Pons (tissue), 1 donor: ENCODE results near the gene LIMS2.

Experiments
- DNase-seq: peaks from one replicate; pipeline ENCODE4 v3.0.0-alpha.2; 2016; ENCODE audit warnings: low spot score

LIMS2 gene

GRCh38 chr2:127599211-127599610 is 76.1 kb downstream of the LIMS2 start:
- no peak for DNase-seq

GRCh38 chr2:127598711-127599110 is 76.6 kb downstream of the LIMS2 start:
- DNase-seq: no peak

- DNase-seq: no peak
These were observed 77.3 kb downstream of the LIMS2 start for GRCh38 chr2:127597984-127598380.

- DNase-seq: no peak
These were observed 78.0 kb downstream of the LIMS2 start for GRCh38 chr2:127597046-127597983.

- DNase-seq: no peak
These were observed 78.9 kb downstream of the LIMS2 start for GRCh38 chr2:127596311-127597045.

GRCh38 chr2:127594116-127594591 is 81.2 kb downstream of the LIMS2 start:
- DNase-seq: no peak

- DNase-seq: no peak
These were observed 81.9 kb downstream of the LIMS2 start for GRCh38 chr2:127593228-127594115.

GRCh38 chr2:127592761-127593227 is 82.5 kb downstream of the LIMS2 start:
- no peak for DNase-seq

- peak; percentile 57 for DNase-seq
These were observed 84.0 kb downstream of the LIMS2 start for GRCh38 chr2:127591221-127591923.

GRCh38 chr2:127590386-127591190 is 84.7 kb downstream of the LIMS2 start:
- no peak for DNase-seq

GRCh38 chr2:127589841-127590240 is 85.5 kb downstream of the LIMS2 start:
- DNase-seq: no peak

- DNase-seq: no peak
These were observed 86.0 kb downstream of the LIMS2 start for GRCh38 chr2:127589358-127589757.
